Measurements from ENCODE around the gene ALG14.

ALG14 gene

GRCh38 chr1:94962409-94963265 lies 110.1 kb downstream of the ALG14 start:
- no peak for DNase-seq (ENCODE audit: insufficient read length, low spot score)
- peak; percentile 67 for FAIRE-seq
- no peak for TF ChIP-seq POLR2A (IDR thresholded peaks at IDR 0.05; ENCODE audit: low read depth, low read length)

GRCh38 chr1:94961988-94962387 lies 110.8 kb downstream of the ALG14 start:
- TF ChIP-seq POLR2A (IDR thresholded peaks at IDR 0.05; ENCODE audit: low read depth, low read length) = no peak
- no peak for FAIRE-seq
- no peak for DNase-seq (ENCODE audit: insufficient read length, low spot score)

GRCh38 chr1:94961582-94961981 lies 111.2 kb downstream of the ALG14 start:
- FAIRE-seq = no peak
- DNase-seq (ENCODE audit: insufficient read length, low spot score) = no peak
- TF ChIP-seq POLR2A (IDR thresholded peaks at IDR 0.05; ENCODE audit: low read depth, low read length) = no peak

GRCh38 chr1:94958081-94958480 lies 114.7 kb downstream of the ALG14 start:
- FAIRE-seq (no peak), DNase-seq (ENCODE audit: insufficient read length, low spot score) (no peak)
- TF ChIP-seq POLR2A (IDR thresholded peaks at IDR 0.05; ENCODE audit: low read depth, low read length) = no peak

- no peak for TF ChIP-seq POLR2A (IDR thresholded peaks at IDR 0.05; ENCODE audit: low read depth, low read length)
- FAIRE-seq (no peak), DNase-seq (ENCODE audit: insufficient read length, low spot score) (no peak)
Measured at GRCh38 chr1:94955767-94956632, 116.8 kb downstream of the ALG14 start.

- FAIRE-seq = no peak
- DNase-seq (ENCODE audit: insufficient read length, low spot score) = no peak
- no peak for TF ChIP-seq POLR2A (IDR thresholded peaks at IDR 0.05; ENCODE audit: low read depth, low read length)
Measured at GRCh38 chr1:94954263-94955220, 118.2 kb downstream of the ALG14 start.

- FAIRE-seq (no peak), DNase-seq (ENCODE audit: insufficient read length, low spot score) (no peak)
- TF ChIP-seq POLR2A (IDR thresholded peaks at IDR 0.05; ENCODE audit: low read depth, low read length) = no peak
Measured at GRCh38 chr1:94953746-94954145, 119.0 kb downstream of the ALG14 start.

GRCh38 chr1:94953107-94953506 lies 119.6 kb downstream of the ALG14 start:
- DNase-seq (ENCODE audit: insufficient read length, low spot score) = no peak
- FAIRE-seq = no peak
- no peak for TF ChIP-seq POLR2A (IDR thresholded peaks at IDR 0.05; ENCODE audit: low read depth, low read length)

- FAIRE-seq (no peak), DNase-seq (ENCODE audit: insufficient read length, low spot score) (no peak)
- TF ChIP-seq POLR2A (IDR thresholded peaks at IDR 0.05; ENCODE audit: low read depth, low read length) = no peak
Measured at GRCh38 chr1:94952539-94952938, 120.2 kb downstream of the ALG14 start.

- TF ChIP-seq POLR2A (IDR thresholded peaks at IDR 0.05; ENCODE audit: low read depth, low read length) = no peak
- FAIRE-seq = no peak
- DNase-seq (ENCODE audit: insufficient read length, low spot score) = no peak
Measured at GRCh38 chr1:94951509-94952208, 121.1 kb downstream of the ALG14 start.

GRCh38 chr1:94951046-94951445 lies 121.7 kb downstream of the ALG14 start:
- DNase-seq (ENCODE audit: insufficient read length, low spot score) (no peak), FAIRE-seq (no peak)
- no peak for TF ChIP-seq POLR2A (IDR thresholded peaks at IDR 0.05; ENCODE audit: low read depth, low read length)

- TF ChIP-seq POLR2A (IDR thresholded peaks at IDR 0.05; ENCODE audit: low read depth, low read length) = no peak
- DNase-seq (ENCODE audit: insufficient read length, low spot score) (no peak), FAIRE-seq (no peak)
Measured at GRCh38 chr1:94949681-94950661, 122.8 kb downstream of the ALG14 start.

Measured in H54 (cell line).